ENCODE data around the gene CSTPP1. TPM values are rescaled to one million over a fixed set of nuclear protein-coding genes. Genes with fewer than 3 reads are reported as not detected.

Gene CSTPP1
- total RNA-seq, 5 donors from 2014 or later (not counting 1 experiment from before 2014, with no cell fraction given) = 13.3 to 16.9 (median 15.0) TPM

- H3K4me1 ChIP-seq (ENCODE audit: control insufficient read depth in 1 of 2, extremely low read depth in 1 of 2, insufficient read depth in 2 of 2, low read length in 2 of 2) = peaks cover 0 to 3% of the 10 kb centered on the region in 2 experiments
- Mint-ChIP-seq H3K27ac (no peak overlapping the region), H3K9me3 (no peaks in the 10 kb centered on the region), H3K4me3 (no peak overlapping the region), H3K4me1 (no peaks in the 10 kb centered on the region), H3K36me3 (no peaks in the 10 kb centered on the region), H3K27me3 (peaks cover 4 to 5% of the 10 kb centered on the region in 2 donors)
- no peak overlapping the region for H3K27ac ChIP-seq (ENCODE audit: low read length)
- CTCF ChIA-PET = interaction anchor here in 1 of 2 donors (0.6 to 0.9 kb wide), 3 partner anchors 154 to 263 kb away, joined by 3 to 4 read pairs (median 3); no protein-coding TSS in a partner anchor
- H3K9me3 ChIP-seq = no peaks in the 10 kb centered on the region
- no peak overlapping the region for H3K4me3 ChIP-seq (ENCODE audit: control insufficient read depth in 1 of 2, extremely low read depth in 1 of 2, low read length in 1 of 2)
- POLR2A ChIA-PET = interaction anchor here in 1 of 2 donors (0.5 kb wide), 1 partner anchor 267 kb away, joined by 4 read pairs; no protein-coding TSS in a partner anchor
- no peak for ATAC-seq (replicated peaks in 1 of 4)
- no CpG with 5 or more reads among the region's 2 CpGs for WGBS (ENCODE audit: insufficient coverage)
- DNase-seq = no peak
- H3K36me3 ChIP-seq (ENCODE audit: control insufficient read depth in 2 of 2, extremely low read depth in 1 of 2, insufficient read depth in 1 of 2, low read length in 1 of 2) = no peaks in the 10 kb centered on the region
- H3K27me3 ChIP-seq (replicated peaks in 1 of 2; ENCODE audit: control insufficient read depth in 2 of 2, extremely low read depth in 1 of 2, insufficient read depth in 2 of 2, low read length in 1 of 2) = peaks cover 0 to 18% of the 10 kb centered on the region in 2 experiments
These were observed 44.5 kb upstream of the CSTPP1 start for GRCh38 chr11:46892109-46892508.

GRCh38 chr11:46892838-46893237, 43.7 kb upstream of the CSTPP1 start:
- WGBS (ENCODE audit: insufficient coverage) = 88% methylated on average over 8 of the region's 9 CpGs
- H3K4me3 Mint-ChIP-seq = no peak overlapping the region
- POLR2A ChIA-PET = no interaction called here
- no peak for DNase-seq
- peaks cover 4 to 5% of the 10 kb centered on the region in 2 donors for H3K27me3 Mint-ChIP-seq
- CTCF ChIA-PET = no interaction called here
- H3K36me3 Mint-ChIP-seq = no peaks in the 10 kb centered on the region
- H3K4me3 ChIP-seq (ENCODE audit: control insufficient read depth in 1 of 2, extremely low read depth in 1 of 2, low read length in 1 of 2) = no peak overlapping the region
- H3K9me3 ChIP-seq = no peaks in the 10 kb centered on the region
- H3K4me1 ChIP-seq (ENCODE audit: control insufficient read depth in 1 of 2, extremely low read depth in 1 of 2, insufficient read depth in 2 of 2, low read length in 2 of 2) = peaks cover 0 to 3% of the 10 kb centered on the region in 2 experiments
- no peak overlapping the region for H3K27ac ChIP-seq (ENCODE audit: low read length)
- no peak for ATAC-seq (replicated peaks in 1 of 4)
- no peaks in the 10 kb centered on the region for H3K4me1 Mint-ChIP-seq
- no peaks in the 10 kb centered on the region for H3K9me3 Mint-ChIP-seq
- peaks cover 0 to 16% of the 10 kb centered on the region in 2 experiments for H3K27me3 ChIP-seq (replicated peaks in 1 of 2; ENCODE audit: control insufficient read depth in 2 of 2, extremely low read depth in 1 of 2, insufficient read depth in 2 of 2, low read length in 1 of 2)
- H3K27ac Mint-ChIP-seq = no peak overlapping the region
- H3K36me3 ChIP-seq (ENCODE audit: control insufficient read depth in 2 of 2, extremely low read depth in 1 of 2, insufficient read depth in 1 of 2, low read length in 1 of 2) = no peaks in the 10 kb centered on the region

- H3K36me3 ChIP-seq (ENCODE audit: control insufficient read depth in 2 of 2, extremely low read depth in 1 of 2, insufficient read depth in 1 of 2, low read length in 1 of 2) = no peaks in the 10 kb centered on the region
- no peaks in the 10 kb centered on the region for H3K9me3 ChIP-seq
- no peaks in the 10 kb centered on the region for H3K9me3 Mint-ChIP-seq
- no peaks in the 10 kb centered on the region for H3K4me1 Mint-ChIP-seq
- H3K27me3 Mint-ChIP-seq = peaks cover under 1 to 2% of the 10 kb centered on the region in 2 donors
- H3K4me3 Mint-ChIP-seq = no peak overlapping the region
- peaks cover 0 to 16% of the 10 kb centered on the region in 2 experiments for H3K27me3 ChIP-seq (replicated peaks in 1 of 2; ENCODE audit: control insufficient read depth in 2 of 2, extremely low read depth in 1 of 2, insufficient read depth in 2 of 2, low read length in 1 of 2)
- H3K27ac ChIP-seq (ENCODE audit: low read length) = no peak overlapping the region
- ChIA-PET POLR2A (no interaction called here), CTCF (interaction anchor here in 1 of 2 donors (1.0 kb wide), 1 partner anchor 260 kb away, joined by 3 read pairs; no protein-coding TSS in a partner anchor)
- DNase-seq (no peak), ATAC-seq (replicated peaks in 1 of 4) (no peak)
- H3K4me1 ChIP-seq (ENCODE audit: control insufficient read depth in 1 of 2, extremely low read depth in 1 of 2, insufficient read depth in 2 of 2, low read length in 2 of 2) = peaks cover 0 to 3% of the 10 kb centered on the region in 2 experiments
- no peaks in the 10 kb centered on the region for H3K36me3 Mint-ChIP-seq
- 89% methylated on average over 16 of the region's 16 CpGs for WGBS (ENCODE audit: insufficient coverage)
- no peak overlapping the region for H3K27ac Mint-ChIP-seq
- H3K4me3 ChIP-seq (ENCODE audit: control insufficient read depth in 1 of 2, extremely low read depth in 1 of 2, low read length in 1 of 2) = no peak overlapping the region
These were observed 42.1 kb upstream of the CSTPP1 start for GRCh38 chr11:46894506-46894905.

- POLR2A ChIA-PET = no interaction called here
- Mint-ChIP-seq H3K27me3 (peaks cover 0 to 2% of the 10 kb centered on the region in 2 donors), H3K9me3 (no peaks in the 10 kb centered on the region), H3K36me3 (no peaks in the 10 kb centered on the region), H3K27ac (no peak overlapping the region), H3K4me3 (no peak overlapping the region), H3K4me1 (no peaks in the 10 kb centered on the region)
- no peaks in the 10 kb centered on the region for H3K9me3 ChIP-seq
- no peak overlapping the region for H3K27ac ChIP-seq (ENCODE audit: low read length)
- H3K4me3 ChIP-seq (ENCODE audit: control insufficient read depth in 1 of 2, extremely low read depth in 1 of 2, low read length in 1 of 2) = no peak overlapping the region
- WGBS (ENCODE audit: insufficient coverage) = 81% methylated on average over 5 of the region's 10 CpGs
- DNase-seq (no peak), ATAC-seq (replicated peaks in 1 of 4) (no peak)
- no peaks in the 10 kb centered on the region for H3K4me1 ChIP-seq (ENCODE audit: control insufficient read depth in 1 of 2, extremely low read depth in 1 of 2, insufficient read depth in 2 of 2, low read length in 2 of 2)
- no peaks in the 10 kb centered on the region for H3K36me3 ChIP-seq (ENCODE audit: control insufficient read depth in 2 of 2, extremely low read depth in 1 of 2, insufficient read depth in 1 of 2, low read length in 1 of 2)
- CTCF ChIA-PET = no interaction called here
- H3K27me3 ChIP-seq (replicated peaks in 1 of 2; ENCODE audit: control insufficient read depth in 2 of 2, extremely low read depth in 1 of 2, insufficient read depth in 2 of 2, low read length in 1 of 2) = peaks cover 0 to 18% of the 10 kb centered on the region in 2 experiments
These were observed 41.6 kb upstream of the CSTPP1 start for GRCh38 chr11:46894961-46895360.

GRCh38 chr11:46895821-46896220, 40.7 kb upstream of the CSTPP1 start:
- Mint-ChIP-seq H3K4me1 (no peaks in the 10 kb centered on the region), H3K27me3 (no peaks in the 10 kb centered on the region), H3K36me3 (no peaks in the 10 kb centered on the region), H3K4me3 (no peak overlapping the region), H3K9me3 (no peaks in the 10 kb centered on the region), H3K27ac (no peak overlapping the region)
- Histone ChIP-seq H3K27me3 (replicated peaks in 1 of 2; ENCODE audit: control insufficient read depth in 2 of 2, extremely low read depth in 1 of 2, insufficient read depth in 2 of 2, low read length in 1 of 2) (peaks cover 0 to 20% of the 10 kb centered on the region in 2 experiments), H3K36me3 (ENCODE audit: control insufficient read depth in 2 of 2, extremely low read depth in 1 of 2, insufficient read depth in 1 of 2, low read length in 1 of 2) (no peaks in the 10 kb centered on the region), H3K4me3 (ENCODE audit: control insufficient read depth in 1 of 2, extremely low read depth in 1 of 2, low read length in 1 of 2) (no peak overlapping the region), H3K4me1 (ENCODE audit: control insufficient read depth in 1 of 2, extremely low read depth in 1 of 2, insufficient read depth in 2 of 2, low read length in 2 of 2) (no peaks in the 10 kb centered on the region), H3K27ac (ENCODE audit: low read length) (no peak overlapping the region), H3K9me3 (no peaks in the 10 kb centered on the region)
- ATAC-seq (replicated peaks in 1 of 4) (no peak), DNase-seq (no peak)
- WGBS (ENCODE audit: insufficient coverage) = 83% methylated on average over 10 of the region's 10 CpGs
- CTCF ChIA-PET = interaction anchor here in 1 of 2 donors (0.6 kb wide), 1 partner anchor 559 kb away, joined by 5 read pairs; no protein-coding TSS in a partner anchor
- POLR2A ChIA-PET = interaction anchor here in 1 of 2 donors (1.1 kb wide), 1 partner anchor 10 kb away, joined by 5 read pairs; no protein-coding TSS in a partner anchor

- Mint-ChIP-seq H3K4me1 (no peaks in the 10 kb centered on the region), H3K27ac (no peak overlapping the region), H3K9me3 (no peaks in the 10 kb centered on the region), H3K36me3 (no peaks in the 10 kb centered on the region), H3K4me3 (no peak overlapping the region), H3K27me3 (no peaks in the 10 kb centered on the region)
- H3K27me3 ChIP-seq (replicated peaks in 1 of 2; ENCODE audit: control insufficient read depth in 2 of 2, extremely low read depth in 1 of 2, insufficient read depth in 2 of 2, low read length in 1 of 2) = peaks cover 0 to 20% of the 10 kb centered on the region in 2 experiments
- DNase-seq = peak in 1 of 35 experiments; percentile 25
- H3K4me3 ChIP-seq (ENCODE audit: control insufficient read depth in 1 of 2, extremely low read depth in 1 of 2, low read length in 1 of 2) = no peak overlapping the region
- WGBS (ENCODE audit: insufficient coverage) = 100% methylated on average over 5 of the region's 10 CpGs
- CTCF ChIA-PET = no interaction called here
- no peaks in the 10 kb centered on the region for H3K9me3 ChIP-seq
- POLR2A ChIA-PET = interaction anchor here in 1 of 2 donors (1.1 kb wide), 1 partner anchor 9 kb away, joined by 5 read pairs; no protein-coding TSS in a partner anchor
- no peak overlapping the region for H3K27ac ChIP-seq (ENCODE audit: low read length)
- peak in 1 of 4 experiments; percentile 23 for ATAC-seq (replicated peaks in 1 of 4)
- no peaks in the 10 kb centered on the region for H3K36me3 ChIP-seq (ENCODE audit: control insufficient read depth in 2 of 2, extremely low read depth in 1 of 2, insufficient read depth in 1 of 2, low read length in 1 of 2)
- H3K4me1 ChIP-seq (ENCODE audit: control insufficient read depth in 1 of 2, extremely low read depth in 1 of 2, insufficient read depth in 2 of 2, low read length in 2 of 2) = no peaks in the 10 kb centered on the region
These were observed 39.7 kb upstream of the CSTPP1 start for GRCh38 chr11:46896719-46897406.

Measured in T-cell (primary cell).